ENCODE measurements around the gene SHISA4.

SHISA4 gene

GRCh38 chr1:201884425-201884824 is 4.3 kb upstream of the SHISA4 start:
- Histone ChIP-seq H3K27ac (ENCODE audit: extremely low read depth, low read depth, low read length) (no peak overlapping the region), H3K36me3 (ENCODE audit: control insufficient read depth in 2 of 2, insufficient read depth in 1 of 2, low read length in 2 of 2) (peaks cover 0 to 14% of the 10 kb centered on the region in 2 experiments; a peak in 1 of 3 replicates), H3K4me3 (ENCODE audit: low read depth, low read length) (no peak overlapping the region), H3K9me3 (ENCODE audit: control insufficient read depth, insufficient read depth, low read depth, low read length) (no peaks in the 10 kb centered on the region), H3K4me1 (ENCODE audit: control insufficient read depth, insufficient read depth, low read length) (no peaks in the 10 kb centered on the region)
- TF ChIP-seq, protein P1, sequence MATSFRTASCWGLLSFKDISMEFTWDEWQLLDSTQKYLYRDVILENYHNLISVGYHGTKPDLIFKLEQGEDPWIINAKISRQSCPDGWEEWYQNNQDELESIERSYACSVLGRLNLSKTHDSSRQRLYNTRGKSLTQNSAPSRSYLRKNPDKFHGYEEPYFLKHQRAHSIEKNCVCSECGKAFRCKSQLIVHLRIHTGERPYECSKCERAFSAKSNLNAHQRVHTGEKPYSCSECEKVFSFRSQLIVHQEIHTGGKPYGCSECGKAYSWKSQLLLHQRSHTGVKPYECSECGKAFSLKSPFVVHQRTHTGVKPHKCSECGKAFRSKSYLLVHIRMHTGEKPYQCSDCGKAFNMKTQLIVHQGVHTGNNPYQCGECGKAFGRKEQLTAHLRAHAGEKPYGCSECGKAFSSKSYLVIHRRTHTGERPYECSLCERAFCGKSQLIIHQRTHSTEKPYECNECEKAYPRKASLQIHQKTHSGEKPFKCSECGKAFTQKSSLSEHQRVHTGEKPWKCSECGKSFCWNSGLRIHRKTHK (tag by site-specific recombination; IDR thresholded peaks at IDR 0.05), result no peak
- TF ChIP-seq ZNF645 (tag by site-specific recombination; IDR thresholded peaks at IDR 0.05) (no peak), ZNF544 (tag by site-specific recombination; IDR thresholded peaks at IDR 0.05) (no peak), WT1 (tag by site-specific recombination; IDR thresholded peaks at IDR 0.05) (no peak)
- TF ChIP-seq, protein P2, sequence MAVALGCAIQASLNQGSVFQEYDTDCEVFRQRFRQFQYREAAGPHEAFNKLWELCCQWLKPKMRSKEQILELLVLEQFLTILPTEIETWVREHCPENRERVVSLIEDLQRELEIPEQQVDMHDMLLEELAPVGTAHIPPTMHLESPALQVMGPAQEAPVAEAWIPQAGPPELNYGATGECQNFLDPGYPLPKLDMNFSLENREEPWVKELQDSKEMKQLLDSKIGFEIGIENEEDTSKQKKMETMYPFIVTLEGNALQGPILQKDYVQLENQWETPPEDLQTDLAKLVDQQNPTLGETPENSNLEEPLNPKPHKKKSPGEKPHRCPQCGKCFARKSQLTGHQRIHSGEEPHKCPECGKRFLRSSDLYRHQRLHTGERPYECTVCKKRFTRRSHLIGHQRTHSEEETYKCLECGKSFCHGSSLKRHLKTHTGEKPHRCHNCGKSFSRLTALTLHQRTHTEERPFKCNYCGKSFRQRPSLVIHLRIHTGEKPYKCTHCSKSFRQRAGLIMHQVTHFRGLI (tag by site-specific recombination; IDR thresholded peaks at IDR 0.05), result peak; percentile 74
- TF ChIP-seq, protein P3, sequence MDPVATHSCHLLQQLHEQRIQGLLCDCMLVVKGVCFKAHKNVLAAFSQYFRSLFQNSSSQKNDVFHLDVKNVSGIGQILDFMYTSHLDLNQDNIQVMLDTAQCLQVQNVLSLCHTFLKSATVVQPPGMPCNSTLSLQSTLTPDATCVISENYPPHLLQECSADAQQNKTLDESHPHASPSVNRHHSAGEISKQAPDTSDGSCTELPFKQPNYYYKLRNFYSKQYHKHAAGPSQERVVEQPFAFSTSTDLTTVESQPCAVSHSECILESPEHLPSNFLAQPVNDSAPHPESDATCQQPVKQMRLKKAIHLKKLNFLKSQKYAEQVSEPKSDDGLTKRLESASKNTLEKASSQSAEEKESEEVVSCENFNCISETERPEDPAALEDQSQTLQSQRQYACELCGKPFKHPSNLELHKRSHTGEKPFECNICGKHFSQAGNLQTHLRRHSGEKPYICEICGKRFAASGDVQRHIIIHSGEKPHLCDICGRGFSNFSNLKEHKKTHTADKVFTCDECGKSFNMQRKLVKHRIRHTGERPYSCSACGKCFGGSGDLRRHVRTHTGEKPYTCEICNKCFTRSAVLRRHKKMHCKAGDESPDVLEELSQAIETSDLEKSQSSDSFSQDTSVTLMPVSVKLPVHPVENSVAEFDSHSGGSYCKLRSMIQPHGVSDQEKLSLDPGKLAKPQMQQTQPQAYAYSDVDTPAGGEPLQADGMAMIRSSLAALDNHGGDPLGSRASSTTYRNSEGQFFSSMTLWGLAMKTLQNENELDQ (tag by site-specific recombination; IDR thresholded peaks at IDR 0.05; ENCODE audit: low read depth), result no peak
- POLR2A ChIA-PET, result interaction anchor here (1.1 kb wide), 2 partner anchors 98 to 228 kb away, joined by 3 read pairs; no protein-coding TSS in a partner anchor
- CTCF ChIA-PET, result interaction anchor here (0.6 to 11.2 kb wide), 2 partner anchors 10 to 96 kb away, joined by 3 to 99 read pairs; no protein-coding TSS in a partner anchor

- no peak for TF ChIP-seq ZNF350 (tag by site-specific recombination; IDR thresholded peaks at IDR 0.05)
- TF ChIP-seq ZNF248 (tag by site-specific recombination; IDR thresholded peaks at IDR 0.05), result no peak
- TF ChIP-seq ZBTB48 (tag by site-specific recombination; IDR thresholded peaks at IDR 0.05), result peak; percentile 58
- 0 out of 2 replicates have a peak, but pooled peaks have one; percentile 19 for TF ChIP-seq GLIS1 (tag by site-specific recombination; IDR thresholded peaks at IDR 0.05)
- POLR2A ChIA-PET, result no interaction called here
- Histone ChIP-seq H3K4me3 (ENCODE audit: low read depth, low read length) (no peak overlapping the region), H3K9me3 (ENCODE audit: control insufficient read depth, insufficient read depth, low read depth, low read length) (no peaks in the 10 kb centered on the region), H3K4me1 (ENCODE audit: control insufficient read depth, insufficient read depth, low read length) (no peaks in the 10 kb centered on the region), H3K36me3 (ENCODE audit: control insufficient read depth in 2 of 2, insufficient read depth in 1 of 2, low read length in 2 of 2) (peaks cover 0 to 7% of the 10 kb centered on the region in 2 experiments; a peak in 1 of 3 replicates), H3K27ac (ENCODE audit: extremely low read depth, low read depth, low read length) (no peak overlapping the region)
- CTCF ChIA-PET, result interaction anchor here (11.2 kb wide), 1 partner anchor 8 kb away, joined by 99 read pairs; no protein-coding TSS in a partner anchor
Measured at GRCh38 chr1:201885531-201886075, 3.1 kb upstream of the SHISA4 start.

- H3K27ac ChIP-seq (ENCODE audit: extremely low read depth, low read depth, low read length), result no peak overlapping the region
- no peak for TF ChIP-seq ZNF324 (tag by site-specific recombination; IDR thresholded peaks at IDR 0.05)
- no peak for TF ChIP-seq ZNF239 (tag by site-specific recombination; IDR thresholded peaks at IDR 0.05)
- TF ChIP-seq, protein P4, sequence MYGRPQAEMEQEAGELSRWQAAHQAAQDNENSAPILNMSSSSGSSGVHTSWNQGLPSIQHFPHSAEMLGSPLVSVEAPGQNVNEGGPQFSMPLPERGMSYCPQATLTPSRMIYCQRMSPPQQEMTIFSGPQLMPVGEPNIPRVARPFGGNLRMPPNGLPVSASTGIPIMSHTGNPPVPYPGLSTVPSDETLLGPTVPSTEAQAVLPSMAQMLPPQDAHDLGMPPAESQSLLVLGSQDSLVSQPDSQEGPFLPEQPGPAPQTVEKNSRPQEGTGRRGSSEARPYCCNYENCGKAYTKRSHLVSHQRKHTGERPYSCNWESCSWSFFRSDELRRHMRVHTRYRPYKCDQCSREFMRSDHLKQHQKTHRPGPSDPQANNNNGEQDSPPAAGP (tag by site-specific recombination; IDR thresholded peaks at IDR 0.05), result no peak
- TF ChIP-seq ZBTB17 (tag by site-specific recombination; IDR thresholded peaks at IDR 0.05), result no peak
- TF ChIP-seq ZNF19 (tag by site-specific recombination; IDR thresholded peaks at IDR 0.05; ENCODE audit: low read depth), result no peak
- no peak for TF ChIP-seq ZNF341 (tag by site-specific recombination; IDR thresholded peaks at IDR 0.05; ENCODE audit: low read depth)
- no peak for TF ChIP-seq ZNF529 (tag by site-specific recombination; IDR thresholded peaks at IDR 0.05; ENCODE audit: insufficient replicate concordance)
- peak; percentile 52; the same call in 1 of the 2 replicates for TF ChIP-seq ZNF660 (tag by site-specific recombination; IDR thresholded peaks at IDR 0.05)
- H3K9me3 ChIP-seq (ENCODE audit: control insufficient read depth, insufficient read depth, low read depth, low read length), result no peaks in the 10 kb centered on the region
- no peaks in the 10 kb centered on the region for H3K4me1 ChIP-seq (ENCODE audit: control insufficient read depth, insufficient read depth, low read length)
- H3K4me3 ChIP-seq (ENCODE audit: low read depth, low read length), result no peak overlapping the region
- peaks cover 0 to 3% of the 10 kb centered on the region in 2 experiments; a peak in 1 of 3 replicates for H3K36me3 ChIP-seq (ENCODE audit: control insufficient read depth in 2 of 2, insufficient read depth in 1 of 2, low read length in 2 of 2)
- CTCF ChIA-PET, result interaction anchor here (0.5 to 11.2 kb wide), 5 partner anchors 8 to 118 kb away, joined by 4 to 99 read pairs (median 4); no protein-coding TSS in a partner anchor
- POLR2A ChIA-PET, result interaction anchor here (0.5 to 1.6 kb wide), 2 partner anchors 10 to 22 kb away, joined by 6 to 7 read pairs; no protein-coding TSS in a partner anchor
Measured at GRCh38 chr1:201886103-201886885, 2.4 kb upstream of the SHISA4 start.

Data from HEK293 (cell line).